KOPT-K1 (cell line): ENCODE measurements around the gene OAS3.

Experiments
- H3K27ac ChIP-seq: fragments of 200-600 bp; sonication (generic); 2 replicates; pipeline ENCODE4 v1.5.1; 2016; ENCODE audit warnings: antibody characterized with exemption, mild to moderate bottlenecking, low read depth, low read length; ENCODE audit not compliant: poor library complexity, severe bottlenecking
- H3K36me3 ChIP-seq: fragments of 200-600 bp; sonication (generic); 2 replicates; pipeline ENCODE4 v1.5.1; 2017; ENCODE audit warnings: antibody characterized with exemption, mild to moderate bottlenecking, low read length, moderate library complexity; ENCODE audit not compliant: insufficient read depth
- H3K9me3 ChIP-seq: fragments of 200-600 bp; sonication (generic); 2 replicates; pipeline ENCODE4 v1.5.1; 2017; ENCODE audit warnings: antibody characterized with exemption, low read length, mild to moderate bottlenecking; ENCODE audit not compliant: insufficient read depth, poor library complexity, severe bottlenecking

The OAS3 gene

GRCh38 chr12:112962561-112962960 lies 24.3 kb downstream of the OAS3 start:
- Histone ChIP-seq H3K27ac (no peak overlapping the region), H3K36me3 (peaks cover 68% of the 10 kb centered on the region), H3K9me3 (no peaks in the 10 kb centered on the region)

DNA sequence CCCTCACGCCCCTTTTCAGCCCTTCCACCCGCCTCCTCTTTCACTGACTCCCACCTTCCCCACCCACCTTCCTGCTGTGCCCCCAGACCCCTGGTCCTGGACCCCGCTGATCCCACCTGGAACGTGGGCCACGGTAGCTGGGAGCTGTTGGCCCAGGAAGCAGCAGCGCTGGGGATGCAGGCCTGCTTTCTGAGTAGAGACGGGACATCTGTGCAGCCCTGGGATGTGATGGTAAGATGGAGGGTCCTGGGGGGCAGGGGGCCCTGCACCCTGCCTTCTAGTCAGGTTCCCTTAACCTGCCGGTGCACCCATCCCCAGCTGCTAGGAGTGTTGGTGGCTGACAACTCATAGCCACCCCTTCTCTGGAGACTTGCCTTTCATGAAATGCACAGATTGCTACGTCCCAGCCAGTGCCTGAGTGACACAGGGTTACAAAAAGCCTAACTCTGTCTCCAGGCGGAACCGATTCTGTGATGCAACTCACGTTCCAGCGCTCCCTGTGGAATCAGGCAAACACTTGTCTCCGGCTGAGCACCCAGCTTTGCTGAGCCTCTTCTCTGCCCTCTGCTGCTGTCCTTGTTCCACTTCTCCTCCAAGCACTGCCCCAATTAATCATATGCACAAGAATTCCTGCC lies 25.1 kb downstream of the OAS3 start:
- Histone ChIP-seq H3K27ac (no peak overlapping the region), H3K36me3 (peaks cover 76% of the 10 kb centered on the region), H3K9me3 (no peaks in the 10 kb centered on the region)

DNA sequence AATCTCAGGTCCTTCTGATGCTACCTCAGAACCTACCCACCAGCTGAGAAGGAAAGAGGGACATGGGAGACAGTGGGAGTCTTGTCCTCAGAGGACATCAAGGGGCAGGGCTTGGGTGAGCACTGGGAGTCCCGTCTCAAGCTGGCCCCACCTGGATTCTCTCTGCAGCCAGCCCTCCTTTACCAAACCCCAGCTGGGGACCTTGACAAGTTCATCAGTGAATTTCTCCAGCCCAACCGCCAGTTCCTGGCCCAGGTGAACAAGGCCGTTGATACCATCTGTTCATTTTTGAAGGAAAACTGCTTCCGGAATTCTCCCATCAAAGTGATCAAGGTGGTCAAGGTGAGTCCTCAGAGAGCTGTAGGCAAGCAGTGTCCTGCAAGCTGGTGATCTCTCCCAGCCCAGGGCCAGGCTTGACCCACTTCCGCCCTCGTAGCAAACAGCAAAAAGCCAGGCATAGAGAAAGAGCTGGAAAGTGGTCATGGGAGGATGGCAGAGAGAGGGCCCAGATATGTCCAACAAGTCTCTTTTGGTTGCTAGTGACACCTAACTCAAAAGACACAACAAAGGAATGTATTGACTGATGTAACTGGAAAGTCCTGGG lies 25.9 kb downstream of the OAS3 start:
- Histone ChIP-seq H3K36me3 (peaks cover 84% of the 10 kb centered on the region), H3K27ac (no peak overlapping the region), H3K9me3 (no peaks in the 10 kb centered on the region)

- H3K27ac ChIP-seq, result no peak overlapping the region
- H3K36me3 ChIP-seq, result peaks cover 92% of the 10 kb centered on the region
- no peaks in the 10 kb centered on the region for H3K9me3 ChIP-seq
Measured at GRCh38 chr12:112964915-112965314, 26.6 kb downstream of the OAS3 start.

DNA sequence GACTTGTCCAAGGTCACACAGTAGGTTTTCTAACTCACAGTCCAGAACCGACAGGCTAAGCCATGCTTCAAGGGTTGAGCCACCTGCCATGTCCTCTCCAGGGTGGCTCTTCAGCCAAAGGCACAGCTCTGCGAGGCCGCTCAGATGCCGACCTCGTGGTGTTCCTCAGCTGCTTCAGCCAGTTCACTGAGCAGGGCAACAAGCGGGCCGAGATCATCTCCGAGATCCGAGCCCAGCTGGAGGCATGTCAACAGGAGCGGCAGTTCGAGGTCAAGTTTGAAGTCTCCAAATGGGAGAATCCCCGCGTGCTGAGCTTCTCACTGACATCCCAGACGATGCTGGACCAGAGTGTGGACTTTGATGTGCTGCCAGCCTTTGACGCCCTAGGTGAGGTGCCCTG lies 27.4 kb downstream of the OAS3 start:
- H3K9me3 ChIP-seq, result no peaks in the 10 kb centered on the region
- peaks cover 97% of the 10 kb centered on the region for H3K36me3 ChIP-seq
- no peak overlapping the region for H3K27ac ChIP-seq

DNA sequence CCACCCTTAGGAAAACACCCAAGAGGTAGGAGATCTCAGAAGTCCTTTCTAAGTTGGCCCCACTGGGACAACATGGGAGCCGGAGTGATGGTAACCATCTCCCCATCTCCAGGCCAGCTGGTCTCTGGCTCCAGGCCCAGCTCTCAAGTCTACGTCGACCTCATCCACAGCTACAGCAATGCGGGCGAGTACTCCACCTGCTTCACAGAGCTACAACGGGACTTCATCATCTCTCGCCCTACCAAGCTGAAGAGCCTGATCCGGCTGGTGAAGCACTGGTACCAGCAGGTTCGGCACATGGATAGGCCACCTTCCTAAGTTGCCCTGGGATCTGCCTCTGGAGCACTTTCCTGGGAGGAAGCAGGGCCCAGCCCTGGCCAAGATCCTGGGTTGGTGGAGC lies 29.0 kb downstream of the OAS3 start:
- H3K27ac ChIP-seq, result no peak overlapping the region
- H3K36me3 ChIP-seq, result peaks cover 81% of the 10 kb centered on the region
- H3K9me3 ChIP-seq, result no peaks in the 10 kb centered on the region

DNA sequence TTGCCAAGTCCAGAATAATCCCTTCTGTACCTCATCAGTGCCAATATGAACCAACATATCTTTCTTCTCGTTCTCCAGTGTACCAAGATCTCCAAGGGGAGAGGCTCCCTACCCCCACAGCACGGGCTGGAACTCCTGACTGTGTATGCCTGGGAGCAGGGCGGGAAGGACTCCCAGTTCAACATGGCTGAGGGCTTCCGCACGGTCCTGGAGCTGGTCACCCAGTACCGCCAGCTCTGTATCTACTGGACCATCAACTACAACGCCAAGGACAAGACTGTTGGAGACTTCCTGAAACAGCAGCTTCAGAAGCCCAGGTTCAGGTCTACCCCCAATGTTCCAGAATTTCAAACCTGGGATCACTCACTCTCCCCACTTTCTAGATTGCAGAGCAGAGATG lies 29.6 kb downstream of the OAS3 start:
- Histone ChIP-seq H3K9me3 (no peaks in the 10 kb centered on the region), H3K27ac (no peak overlapping the region), H3K36me3 (peaks cover 76% of the 10 kb centered on the region)

DNA sequence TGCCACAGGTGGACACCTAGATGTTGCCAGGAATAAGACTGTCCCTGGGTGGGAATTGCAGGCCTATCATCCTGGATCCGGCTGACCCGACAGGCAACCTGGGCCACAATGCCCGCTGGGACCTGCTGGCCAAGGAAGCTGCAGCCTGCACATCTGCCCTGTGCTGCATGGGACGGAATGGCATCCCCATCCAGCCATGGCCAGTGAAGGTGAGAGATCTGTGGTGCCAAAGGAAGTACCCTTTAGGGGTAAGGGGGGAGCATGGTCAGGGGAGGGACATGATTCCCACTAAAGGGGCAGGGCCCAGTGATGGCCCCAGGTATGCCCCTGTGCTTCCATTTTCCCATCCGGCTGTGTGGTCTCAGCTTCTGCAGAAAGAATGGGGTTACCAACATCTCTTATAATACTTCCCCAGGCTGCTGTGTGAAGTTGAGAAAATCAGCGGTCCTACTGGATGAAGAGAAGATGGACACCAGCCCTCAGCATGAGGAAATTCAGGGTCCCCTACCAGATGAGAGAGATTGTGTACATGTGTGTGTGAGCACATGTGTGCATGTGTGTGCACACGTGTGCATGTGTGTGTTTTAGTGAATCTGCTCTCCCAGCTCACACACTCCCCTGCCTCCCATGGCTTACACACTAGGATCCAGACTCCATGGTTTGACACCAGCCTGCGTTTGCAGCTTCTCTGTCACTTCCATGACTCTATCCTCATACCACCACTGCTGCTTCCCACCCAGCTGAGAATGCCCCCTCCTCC lies 31.5 kb downstream of the OAS3 start:
- Histone ChIP-seq H3K9me3 (no peaks in the 10 kb centered on the region), H3K36me3 (peaks cover 57% of the 10 kb centered on the region), H3K27ac (no peak overlapping the region)

- no peak overlapping the region for H3K27ac ChIP-seq
- H3K9me3 ChIP-seq, result no peaks in the 10 kb centered on the region
- peaks cover 50% of the 10 kb centered on the region for H3K36me3 ChIP-seq
Measured at GRCh38 chr12:112970391-112970790, 32.1 kb downstream of the OAS3 start.

- Histone ChIP-seq H3K27ac (no peak overlapping the region), H3K36me3 (peaks cover 42% of the 10 kb centered on the region), H3K9me3 (no peaks in the 10 kb centered on the region)
Measured at GRCh38 chr12:112971248-112971647, 33.0 kb downstream of the OAS3 start.

GRCh38 chr12:112973011-112973735 lies 34.9 kb downstream of the OAS3 start:
- Histone ChIP-seq H3K9me3 (no peaks in the 10 kb centered on the region), H3K27ac (no peak overlapping the region), H3K36me3 (peaks cover 23% of the 10 kb centered on the region)

- Histone ChIP-seq H3K9me3 (no peaks in the 10 kb centered on the region), H3K27ac (no peak overlapping the region), H3K36me3 (peaks cover 16% of the 10 kb centered on the region; the same call in 1 of the 2 replicates)
Measured at GRCh38 chr12:112973818-112974231, 35.6 kb downstream of the OAS3 start.

GRCh38 chr12:112974904-112975303 lies 36.6 kb downstream of the OAS3 start:
- Histone ChIP-seq H3K36me3 (peaks cover 5% of the 10 kb centered on the region; the same call in 1 of the 2 replicates), H3K9me3 (no peaks in the 10 kb centered on the region), H3K27ac (no peak overlapping the region)

GRCh38 chr12:112977139-112977538 lies 38.9 kb downstream of the OAS3 start:
- H3K27ac ChIP-seq, result no peak overlapping the region
- peaks cover 9% of the 10 kb centered on the region for H3K9me3 ChIP-seq
- no peaks in the 10 kb centered on the region for H3K36me3 ChIP-seq

DNA sequence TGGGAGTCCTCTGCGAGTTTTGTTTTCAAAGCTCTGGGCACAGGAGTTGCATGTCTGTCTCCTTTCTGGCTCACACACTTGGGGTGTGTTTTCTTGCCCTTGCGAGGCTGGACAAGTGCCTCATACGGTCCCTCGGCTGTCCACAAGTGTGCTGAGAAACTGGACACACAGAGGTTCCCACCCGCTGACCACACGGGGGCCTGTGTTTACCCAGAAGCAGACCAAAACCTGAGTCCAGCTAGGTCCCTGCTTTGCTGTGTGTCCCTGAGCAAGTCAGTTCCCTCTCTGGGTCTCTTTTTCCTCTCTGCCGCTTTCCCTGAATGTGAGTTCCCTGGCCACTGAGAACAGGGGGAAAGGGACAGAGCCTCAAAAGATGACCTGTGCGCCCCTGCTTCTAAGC lies 39.4 kb downstream of the OAS3 start:
- peak overlapping the region; percentile 91 for H3K27ac ChIP-seq
- H3K36me3 ChIP-seq, result no peaks in the 10 kb centered on the region
- H3K9me3 ChIP-seq, result peaks cover 14% of the 10 kb centered on the region
